PC-9 (cell line): ENCODE measurements around the gene SLC25A10. TPM values are rescaled to one million over a fixed set of nuclear protein-coding genes. Genes with fewer than 3 reads are reported as not detected.

Source experiments
- BruUV-seq: library from RNA; stranded (reverse); fragments of 400-500 nt; replicated peaks from 2 replicates; lab custom pipeline; 2021; lab: Mats Ljungman, UMichigan
- CTCF ChIA-PET: fragments of 300-600 bp; sonication (Branson Sonifier 250); formaldehyde crosslinking; loops from one replicate; lab custom pipeline; 2022; ENCODE audit warnings: antibody characterized with exemption; lab: Charles Lee
- POLR2A ChIA-PET: fragments of 300-600 bp; sonication (Branson Sonifier 250); formaldehyde crosslinking; loops from one replicate; lab custom pipeline; 2022; ENCODE audit warnings: antibody characterized with exemption; ENCODE audit not compliant: unreplicated experiment; lab: Charles Lee
- DNase-seq, 2 experiments: peaks; one replicate each; pipeline versions ENCODE4 v3.0.0 to v3.0.0-alpha.2; 2015 to 2022; ENCODE audit warnings: mixed read lengths in 1 of 2
- H2AFZ ChIP-seq: fragments of 200-600 bp; sonication (generic); 2 replicates; pipeline ENCODE4 v1.8.1; 2017; ENCODE audit warnings: antibody characterized with exemption
- H3F3A ChIP-seq: fragments of 200-600 bp; sonication (generic); 2 replicates; pipeline ENCODE4 v1.8.1; 2017; ENCODE audit warnings: antibody characterized with exemption, mild to moderate bottlenecking, low read depth; ENCODE audit not compliant: insufficient read depth
- H3K27ac ChIP-seq: fragments of 200-600 bp; sonication (generic); 2 replicates; pipeline ENCODE4 v1.6.1; 2016; ENCODE audit warnings: mixed run types
- H3K27me3 ChIP-seq: fragments of 200-600 bp; sonication (generic); 2 replicates; pipeline ENCODE4 v1.6.1; 2016; ENCODE audit warnings: low read depth, mixed run types; ENCODE audit not compliant: insufficient read depth
- H3K36me3 ChIP-seq: fragments of 200-600 bp; sonication (generic); 2 replicates; pipeline ENCODE4 v1.6.1; 2016; ENCODE audit warnings: low read depth, mixed run types
- H3K4me1 ChIP-seq: fragments of 200-600 bp; sonication (generic); replicated peaks from 2 replicates; pipeline ENCODE4 v1.6.1; 2016; ENCODE audit warnings: mixed run types; ENCODE audit not compliant: insufficient read depth
- H3K4me2 ChIP-seq: fragments of 200-600 bp; sonication (generic); 2 replicates; pipeline ENCODE4 v1.6.1; 2017; ENCODE audit warnings: mixed run types
- H3K4me3 ChIP-seq: fragments of 200-600 bp; sonication (generic); 2 replicates; pipeline ENCODE4 v1.6.1; 2016; ENCODE audit warnings: mixed run types
- H3K79me2 ChIP-seq: fragments of 200-600 bp; sonication (generic); 2 replicates; pipeline ENCODE4 v1.6.1; 2017; ENCODE audit warnings: low read depth, mixed run types
- H3K9me2 ChIP-seq: fragments of 200-600 bp; sonication (generic); 2 replicates; pipeline ENCODE4 v1.8.1; 2017; ENCODE audit warnings: mild to moderate bottlenecking; ENCODE audit not compliant: insufficient read depth
- H3K9me3 ChIP-seq: fragments of 200-600 bp; sonication (generic); 2 replicates; pipeline ENCODE4 v1.8.1; 2016; ENCODE audit warnings: low read depth; ENCODE audit not compliant: insufficient read depth
- H4K20me1 ChIP-seq: fragments of 200-600 bp; sonication (generic); 2 replicates; pipeline ENCODE4 v1.8.1; 2017; ENCODE audit not compliant: insufficient read depth
- CTCF ChIP-seq: fragments of 200-600 bp; sonication (generic); conservative IDR thresholded peaks from 2 replicates; pipeline ENCODE4 v1.6.1; 2017; ENCODE audit warnings: mixed run types, antibody characterized with exemption, mild to moderate bottlenecking, moderate library complexity
- EZH2 ChIP-seq: fragments of 200-600 bp; sonication (generic); IDR thresholded peaks from 2 replicates; pipeline ENCODE4 v1.8.0; 2017; ENCODE audit warnings: antibody characterized with exemption, low read depth
- intact Hi-C: fragments of 100-400 bp; cut with micrococcal nuclease; formaldehyde crosslinking; loops from one replicate; pipeline ENCODE4 v1.10.0; 2022; ENCODE audit not compliant: unreplicated experiment
- total RNA-seq: library from RNA; stranded (reverse); gene quantifications from 2 replicates; pipeline ENCODE4 v1.2.3, GENCODE V29; 2021

The SLC25A10 gene
- total RNA-seq, 1 experiment from 2014 or later = 86.5 TPM

- no peaks in the 10 kb centered on the region for H3K9me3 ChIP-seq
- POLR2A ChIA-PET = interaction anchor here (0.6 to 0.7 kb wide), 3 partner anchors 81 to 373 kb away, joined by 3 to 10 read pairs (median 3); no protein-coding TSS in a partner anchor
- CTCF ChIA-PET = interaction anchor here (0.6 kb wide), 2 partner anchors 40 to 111 kb away, joined by 3 to 8 read pairs; no protein-coding TSS in a partner anchor
- TF ChIP-seq EZH2 (no peak), CTCF (no peak)
- intact Hi-C loops = loop anchor here (1.0 to 5.0 kb wide), 3 partner anchors 9 to 147 kb away; partner anchors contain the start of genes NPLOC4, P4HB and TSPAN10
- peaks cover 27% of the 10 kb centered on the region for H3K79me2 ChIP-seq
- peak overlapping the region; percentile 77 for H3K4me3 ChIP-seq
- peak overlapping the region; percentile 46 for H3K27ac ChIP-seq
- H4K20me1 ChIP-seq = 0 out of 2 replicates have a peak, but pooled peaks cover 3% of the 10 kb centered on the region
- no peaks in the 10 kb centered on the region for H3K9me2 ChIP-seq
- no TSS peak for BruUV-seq
- DNase-seq = peak in 1 of 2 experiments; percentile 82
- peaks cover 29% of the 10 kb centered on the region; the same call in 1 of the 2 replicates for H3F3A ChIP-seq
- peak overlapping the region; percentile 88 for H3K4me2 ChIP-seq
- H3K36me3 ChIP-seq = no peaks in the 10 kb centered on the region
- no peak overlapping the region for H2AFZ ChIP-seq
- peaks cover 24% of the 10 kb centered on the region for H3K4me1 ChIP-seq
- H3K27me3 ChIP-seq = no peaks in the 10 kb centered on the region
Observed at GRCh38 chr17:81713556-81714411, 1.7 kb downstream of the SLC25A10 start.

GRCh38 chr17:81714412-81715106 lies 2.5 kb downstream of the SLC25A10 start:
- peaks cover 27% of the 10 kb centered on the region for H3K79me2 ChIP-seq
- ChIA-PET CTCF (interaction anchor here (0.6 kb wide), 1 partner anchor 112 kb away, joined by 8 read pairs; no protein-coding TSS in a partner anchor), POLR2A (interaction anchor here (0.6 kb wide), 1 partner anchor 140 kb away, joined by 4 read pairs; no protein-coding TSS in a partner anchor)
- H3K4me2 ChIP-seq = peak overlapping the region; percentile 88
- H3K9me3 ChIP-seq = no peaks in the 10 kb centered on the region
- H3K4me1 ChIP-seq = peaks cover 24% of the 10 kb centered on the region
- BruUV-seq = no TSS peak
- no peaks in the 10 kb centered on the region for H3K9me2 ChIP-seq
- H3K4me3 ChIP-seq = peak overlapping the region; percentile 77; the same call in 1 of the 2 replicates
- H3K27ac ChIP-seq = no peak overlapping the region
- peaks cover 34% of the 10 kb centered on the region; the same call in 1 of the 2 replicates for H3F3A ChIP-seq
- intact Hi-C loops = loop anchor here (5.0 kb wide), 1 partner anchor 77 kb away; the partner anchor contains the start of genes NPLOC4 and TSPAN10
- no peak overlapping the region for H2AFZ ChIP-seq
- DNase-seq = no peak
- TF ChIP-seq EZH2 = no peak
- TF ChIP-seq CTCF = no peak
- 0 out of 2 replicates have a peak, but pooled peaks cover 3% of the 10 kb centered on the region for H4K20me1 ChIP-seq
- no peaks in the 10 kb centered on the region for H3K27me3 ChIP-seq
- no peaks in the 10 kb centered on the region for H3K36me3 ChIP-seq
